AG08395 (cell line): Measurements from ENCODE around the gene KDM1B.
"Not testable (repeated sequence)": the region's sequence is repeated elsewhere in the genome, so short reads cannot be mapped to it uniquely, and the experiment has no call there.

Source experiments
- DNase-seq: peaks from one replicate; pipeline ENCODE4 v3.0.0; 2012; ENCODE audit warnings: mixed read lengths, low spot score

KDM1B gene

DNA sequence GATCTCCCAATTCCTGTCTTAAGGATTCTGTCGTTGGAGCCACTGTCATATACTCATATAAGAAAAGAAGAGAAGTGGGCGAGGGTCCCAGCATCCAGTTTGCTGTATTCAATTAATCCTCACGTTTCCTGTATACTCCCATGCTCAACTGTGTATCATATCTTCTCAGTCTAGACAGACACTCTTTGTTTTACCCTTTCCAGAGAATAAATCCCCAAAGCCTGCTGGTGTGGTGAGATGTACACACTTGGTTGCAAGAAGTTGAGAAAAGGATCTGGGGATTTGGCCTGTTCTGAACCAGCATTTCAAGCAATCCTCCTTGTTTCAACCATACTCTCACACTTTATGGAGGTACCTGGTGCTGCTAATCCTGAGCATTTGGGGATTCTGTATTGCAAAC is 3.4 kb upstream of the KDM1B start:
- no peak for DNase-seq

DNA sequence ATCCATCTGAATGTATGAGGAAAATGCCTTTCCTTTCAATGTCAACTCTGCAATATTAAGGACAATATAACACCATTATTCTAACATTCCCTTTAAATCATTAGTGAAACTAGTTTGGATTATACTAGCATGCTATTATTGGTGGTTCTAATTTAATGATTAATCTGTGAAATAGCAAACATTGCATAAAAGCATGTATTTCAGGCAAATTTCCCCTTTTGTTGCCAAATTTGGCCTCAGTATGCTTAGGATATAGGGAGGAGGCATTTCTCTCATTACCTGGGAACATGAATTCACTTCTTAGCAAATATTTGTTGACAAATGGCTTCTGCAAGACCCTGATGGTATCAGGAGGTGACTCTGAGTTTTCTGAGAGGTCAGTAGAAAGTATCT is 1.9 kb upstream of the KDM1B start:
- no peak for DNase-seq

DNA sequence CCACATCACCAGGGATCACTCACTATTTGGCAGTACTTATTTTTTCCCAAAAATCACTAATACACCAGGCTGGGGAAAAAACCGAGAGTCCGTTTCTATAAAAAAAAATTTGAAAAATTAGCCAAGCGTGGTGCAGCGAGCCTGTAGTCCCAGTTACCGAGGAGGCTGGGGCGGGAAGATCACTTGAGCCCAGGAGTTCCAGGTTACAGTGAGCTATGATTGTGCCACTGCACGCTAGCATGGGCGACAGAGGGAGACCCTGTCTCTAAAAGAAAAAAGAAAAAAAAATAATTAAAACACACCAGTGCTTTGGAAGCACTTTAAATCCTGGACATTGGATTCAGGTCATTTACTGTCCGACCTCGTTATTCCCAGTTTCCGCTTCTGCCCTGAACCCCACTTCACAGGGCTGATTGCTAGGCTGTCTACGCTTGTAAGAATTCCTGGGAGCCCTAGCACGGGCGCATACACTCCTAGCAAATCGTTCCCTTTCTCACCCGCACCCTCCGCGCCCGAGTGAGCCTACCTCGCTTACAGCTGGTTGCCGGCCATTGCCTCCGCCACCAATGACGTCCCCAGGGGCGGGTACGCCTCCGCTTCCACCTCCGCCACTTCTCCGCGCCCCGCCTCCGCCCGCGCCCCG is 594 bp upstream of the KDM1B start, which contains the start of gene TPMT:
TPMT (minus strand) TSS at position 571 of the 643 bp plus-strand sequence. CDS start 5,950 bp downstream, outside the sequence.
- no peak for DNase-seq

DNA sequence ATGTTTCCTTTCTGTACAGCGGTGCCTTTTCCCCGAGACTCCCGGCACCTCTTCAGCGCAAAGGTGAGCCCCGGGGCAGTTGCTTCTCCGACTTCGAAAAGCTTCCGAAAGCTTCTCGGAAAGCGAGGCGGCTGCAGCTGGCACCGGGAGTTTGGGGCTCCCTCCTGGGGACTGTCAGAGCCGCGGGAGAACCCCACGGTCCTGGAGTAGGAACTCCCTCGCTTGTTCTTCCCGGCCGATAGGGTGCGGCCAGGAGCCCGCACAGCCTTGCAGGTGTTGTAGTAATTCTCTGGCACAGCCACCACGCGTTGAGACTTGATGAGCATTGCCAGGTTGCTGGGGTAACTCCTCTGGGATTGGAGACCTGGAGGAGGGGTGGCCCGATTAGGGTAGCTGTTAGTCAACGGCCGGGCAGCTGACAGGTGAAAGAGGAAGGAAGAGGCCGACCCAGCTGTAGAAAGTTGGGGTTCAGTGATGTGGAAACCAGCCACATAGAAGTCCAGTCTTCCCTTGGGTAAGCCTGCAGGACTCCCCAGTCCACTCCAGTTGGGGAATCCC is 721 bp downstream of the KDM1B start:
- DNase-seq: peak; percentile 30

DNA sequence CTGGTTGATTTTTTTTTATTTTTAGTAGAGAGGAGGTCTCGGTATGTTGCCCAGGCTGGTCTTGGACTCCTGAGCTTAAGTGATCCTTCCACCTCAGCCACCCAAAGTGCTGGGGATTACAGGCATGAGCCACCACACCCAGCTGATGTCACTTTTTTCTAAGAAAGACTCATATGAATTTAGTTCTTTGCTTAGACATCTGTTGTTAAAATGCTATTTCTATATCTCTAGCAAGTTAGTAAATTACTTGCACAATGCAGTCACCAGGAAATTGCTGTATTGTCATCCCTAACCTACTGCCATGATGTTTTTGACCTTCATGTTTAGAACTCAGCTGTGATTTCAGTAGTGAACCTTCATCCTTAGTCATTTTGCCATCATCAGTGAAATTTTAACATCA is 5.7 kb downstream of the KDM1B start:
- no peak for DNase-seq

DNA sequence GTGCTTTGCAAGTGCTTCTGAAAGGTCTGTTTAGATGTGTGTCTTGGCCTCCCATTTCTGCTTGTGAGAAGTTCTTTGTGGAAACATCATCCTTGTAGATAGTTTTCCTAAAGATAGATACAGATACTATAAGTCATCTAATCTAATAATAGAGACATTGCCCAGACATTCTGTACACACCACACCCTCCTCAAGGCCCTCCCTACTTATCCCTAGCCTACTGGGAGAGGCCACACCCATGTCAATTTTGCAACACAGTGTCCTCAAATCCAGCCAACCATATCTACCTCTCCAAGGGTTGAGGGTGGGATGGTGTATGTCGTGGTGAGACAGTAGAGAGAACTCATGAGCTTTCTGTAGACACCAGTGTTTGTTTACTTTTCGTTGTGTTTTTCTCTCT is 6.2 kb downstream of the KDM1B start:
- no peak for DNase-seq

DNA sequence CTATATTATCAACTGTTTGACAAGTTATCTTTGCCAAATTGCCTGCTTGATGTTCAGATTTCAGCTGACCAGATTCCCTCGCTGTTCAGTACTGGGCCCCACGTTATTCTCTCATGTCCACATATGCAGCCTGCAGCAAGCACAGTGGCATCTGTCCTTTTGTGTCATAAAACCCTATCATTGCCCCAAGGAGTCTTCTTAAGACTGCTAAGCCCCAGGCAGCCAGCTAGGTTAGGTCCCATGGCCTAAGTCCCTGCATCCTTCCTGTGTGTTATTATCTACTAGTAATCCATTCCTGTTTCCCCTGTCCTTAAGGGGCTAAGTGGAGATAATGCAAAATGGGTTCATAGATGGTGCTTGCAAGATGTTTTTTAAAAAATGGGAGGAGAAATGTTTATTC is 7.2 kb downstream of the KDM1B start:
- no peak for DNase-seq

DNA sequence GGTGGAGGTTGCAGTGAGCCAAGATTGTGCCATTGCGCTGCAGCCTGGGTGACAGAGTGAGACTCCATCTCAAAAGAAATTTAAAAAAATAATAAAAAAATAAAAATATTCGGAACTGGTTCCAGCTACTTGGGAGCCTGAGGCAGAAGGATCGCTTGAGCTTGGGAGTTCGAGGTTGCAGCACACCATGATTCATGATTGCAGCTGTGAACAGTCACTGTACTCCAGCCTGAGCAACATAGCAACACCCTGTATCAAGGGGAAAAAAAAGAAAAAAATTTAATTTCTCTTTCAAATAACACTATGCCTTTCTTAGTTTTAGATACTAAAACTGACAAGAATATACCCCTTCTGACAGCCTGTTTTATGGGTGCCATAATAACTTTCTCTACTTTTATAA is 10.5 kb downstream of the KDM1B start:
- no peak for DNase-seq

DNA sequence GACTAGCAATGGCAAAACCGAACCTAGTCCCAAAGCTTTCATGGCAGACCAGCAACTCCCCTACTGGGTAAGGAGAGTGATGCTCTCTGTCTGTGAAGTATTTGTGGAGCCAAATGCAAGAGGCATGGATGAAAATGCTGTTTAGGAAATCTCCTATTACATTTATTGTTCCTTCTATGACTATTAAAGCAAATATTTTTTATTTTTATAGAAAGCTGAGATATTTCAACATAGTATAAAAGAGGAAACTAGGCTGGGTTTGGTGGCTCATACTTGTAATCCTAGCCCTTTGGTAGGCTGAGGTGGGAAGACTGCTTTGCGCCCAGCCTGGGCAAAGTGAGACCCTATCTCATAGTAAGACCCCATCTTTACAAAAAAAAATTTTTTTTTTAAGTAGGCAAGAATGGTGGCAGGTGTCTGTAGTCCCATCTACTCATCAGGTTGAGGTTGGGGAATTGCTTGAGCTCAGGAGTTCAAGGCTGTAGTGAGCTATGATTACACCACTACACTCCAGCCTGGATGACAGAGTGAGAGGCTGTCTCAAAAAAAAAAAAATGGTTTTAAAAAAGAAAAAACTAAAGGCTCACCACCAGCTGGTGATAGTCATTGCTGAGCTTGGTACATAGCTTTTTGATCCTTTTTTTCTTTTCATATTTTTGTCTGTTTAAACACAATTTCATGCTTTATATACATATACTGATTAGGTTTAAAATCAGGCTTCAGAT is 11.3 kb downstream of the KDM1B start:
- no peak for DNase-seq

DNA sequence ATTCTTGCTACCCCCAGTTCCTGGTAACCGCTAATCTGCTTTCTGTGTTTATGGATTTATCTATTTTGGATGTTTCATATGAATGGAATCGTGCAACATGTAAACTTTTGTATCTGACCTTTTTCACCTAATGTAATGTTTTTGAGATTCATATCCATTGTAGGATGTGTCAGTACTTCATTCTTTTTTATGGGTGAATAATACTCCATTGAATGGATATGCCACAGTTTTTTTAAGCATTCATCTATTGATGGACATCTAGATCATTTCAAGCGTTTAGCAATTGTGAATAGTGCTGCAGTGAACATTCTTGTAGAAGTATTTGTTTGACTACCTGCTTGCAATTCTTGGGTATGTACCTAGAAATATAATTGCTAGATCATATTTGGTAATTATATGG is 13.0 kb downstream of the KDM1B start:
- DNase-seq: no peak

DNA sequence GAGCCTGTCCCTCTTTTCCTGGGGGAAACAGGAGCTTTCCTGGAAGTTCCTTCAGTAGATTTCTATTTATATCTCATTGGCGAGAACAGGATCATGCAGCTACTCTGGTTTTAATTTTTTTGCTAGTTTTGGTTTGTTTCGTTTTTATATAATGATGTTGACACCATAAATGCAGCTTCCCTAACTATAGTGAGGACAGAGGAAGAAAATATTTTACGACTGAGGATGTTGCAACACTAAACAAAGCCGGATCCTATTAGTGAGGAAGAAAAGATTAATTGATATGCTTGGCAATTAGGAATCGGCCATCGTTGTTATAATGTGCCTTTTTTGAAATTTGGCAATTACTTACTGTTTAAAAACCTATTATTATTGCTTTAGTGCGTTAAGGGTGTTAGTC is 16.6 kb downstream of the KDM1B start:
- no peak for DNase-seq

DNA sequence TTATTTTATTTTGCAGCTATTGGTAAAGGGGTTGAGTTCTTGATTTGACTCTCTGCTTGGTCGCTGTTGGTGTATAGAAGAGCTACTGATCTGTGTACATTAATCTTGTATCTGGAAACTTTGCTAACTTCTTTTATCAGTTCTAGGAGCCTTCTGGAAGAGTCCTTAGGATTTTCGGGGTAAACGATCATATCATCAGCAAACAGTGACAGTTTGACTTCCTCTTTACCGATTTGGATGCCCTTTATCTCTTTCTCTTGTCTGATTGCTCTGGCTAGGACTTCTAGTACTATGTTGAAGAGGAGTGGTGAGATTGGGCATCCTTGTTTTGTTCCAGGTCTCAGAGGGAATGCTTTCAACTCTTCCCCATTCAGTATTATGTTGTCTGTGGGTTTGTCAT is 21.0 kb downstream of the KDM1B start:
- DNase-seq: not testable (repeated sequence)

DNA sequence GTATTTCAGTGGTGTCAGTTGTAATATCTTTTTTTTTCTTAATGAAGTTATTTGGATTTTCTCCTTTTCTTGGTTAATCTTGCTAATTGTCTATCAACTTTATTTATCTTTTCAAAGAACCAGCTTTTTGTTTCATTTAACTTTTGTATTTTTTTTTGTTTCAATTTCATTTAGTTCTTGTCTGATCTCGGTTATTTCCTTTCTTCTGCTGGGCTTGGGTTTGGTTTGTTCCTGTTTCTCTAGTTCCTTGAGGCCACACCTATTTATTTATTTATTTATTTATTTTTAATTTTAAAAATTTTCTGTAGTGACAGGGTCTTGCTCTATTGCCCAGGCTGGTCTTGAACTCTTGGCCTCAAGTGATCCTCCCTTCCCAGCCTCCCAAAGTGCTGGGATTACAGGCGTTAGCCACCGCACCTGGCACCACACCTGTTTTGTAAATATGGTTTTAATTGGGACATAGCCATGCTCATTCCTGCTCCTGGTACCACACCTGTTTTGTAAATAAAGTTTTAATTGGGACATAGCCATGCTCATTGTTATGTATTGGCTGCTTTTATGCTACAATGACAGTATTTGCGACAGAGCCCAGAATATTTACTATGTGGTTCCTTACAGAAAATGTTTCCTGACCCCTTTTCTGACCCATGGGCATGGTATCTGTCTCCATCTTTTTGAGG is 22.2 kb downstream of the KDM1B start:
- DNase-seq: no peak

DNA sequence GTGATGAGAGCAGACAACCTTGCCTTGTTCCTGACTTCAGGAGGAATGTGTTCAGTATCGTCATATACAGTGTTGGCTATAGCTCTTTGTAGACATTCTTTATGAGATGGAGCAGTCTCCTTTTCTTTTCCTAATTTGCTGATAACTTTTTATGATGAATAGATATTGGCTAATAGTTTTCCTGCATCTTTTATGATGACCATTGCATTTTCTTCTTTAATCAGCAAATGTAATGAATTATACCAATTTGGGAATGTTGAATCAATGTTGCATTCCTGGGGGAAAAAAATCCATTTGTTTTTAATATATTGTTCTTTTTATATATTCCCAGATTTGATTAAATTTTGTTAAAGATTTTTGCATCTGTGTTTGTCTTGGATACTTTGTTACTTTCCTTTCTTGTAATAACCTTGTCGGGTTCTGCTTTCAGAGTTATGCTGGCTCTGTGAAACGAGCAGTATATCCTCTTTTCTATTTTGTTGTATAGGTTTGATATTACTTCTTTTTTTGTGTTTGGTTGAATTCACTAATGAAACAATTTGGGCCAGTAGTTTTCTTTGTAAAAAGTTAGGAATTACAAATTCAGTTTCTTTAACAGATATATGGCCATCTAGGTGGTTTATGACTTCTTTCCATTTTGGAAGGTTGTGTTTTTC is 23.9 kb downstream of the KDM1B start:
- no peak for DNase-seq

DNA sequence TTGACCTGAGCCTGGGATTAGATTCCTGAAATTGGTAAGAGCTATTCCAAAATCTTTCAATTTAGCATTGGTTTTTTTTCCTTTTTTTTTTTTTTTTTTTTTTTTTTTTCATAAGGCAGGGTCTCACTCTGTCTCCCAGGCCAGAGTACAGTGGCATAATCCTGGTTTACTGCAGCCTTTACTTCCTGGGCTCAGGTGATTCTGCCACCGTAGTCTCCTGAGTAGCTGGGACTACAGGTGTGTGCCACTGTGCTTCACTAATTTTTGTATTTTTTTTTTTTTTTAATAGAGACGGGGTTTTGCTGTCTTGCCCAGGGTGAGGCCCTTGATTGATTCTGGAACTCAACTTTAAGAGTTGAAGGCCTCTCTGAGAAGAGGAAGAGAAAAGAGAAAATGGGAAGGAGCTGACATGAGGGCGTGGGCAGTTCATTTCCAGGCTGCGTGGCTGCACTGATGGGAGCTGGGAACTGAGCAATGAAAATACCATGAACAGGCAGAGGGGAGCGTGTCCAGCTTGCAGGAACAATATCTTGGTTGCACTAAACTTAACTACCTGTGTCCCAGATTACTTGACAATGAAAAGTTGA is 24.6 kb downstream of the KDM1B start:
- DNase-seq: no peak

DNA sequence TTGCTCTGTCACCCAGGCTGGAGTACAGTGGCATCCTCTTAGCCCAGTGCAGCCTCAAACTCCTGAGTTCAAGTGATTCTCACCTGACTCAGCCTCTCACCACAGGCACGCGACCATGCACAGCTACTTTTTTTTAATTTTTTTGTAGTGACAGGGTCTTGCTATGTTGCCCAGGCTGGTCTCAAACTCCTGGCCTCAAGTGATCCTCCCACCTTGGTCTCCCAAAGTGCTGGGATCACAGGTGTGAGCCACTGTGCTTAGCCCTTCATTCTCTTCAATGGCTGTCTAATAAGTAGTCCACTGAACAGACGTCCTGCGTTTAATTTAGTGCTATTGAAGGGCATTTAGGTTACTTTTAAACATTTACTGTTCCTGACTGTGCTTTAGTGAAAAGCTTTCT is 27.3 kb downstream of the KDM1B start:
- no peak for DNase-seq

DNA sequence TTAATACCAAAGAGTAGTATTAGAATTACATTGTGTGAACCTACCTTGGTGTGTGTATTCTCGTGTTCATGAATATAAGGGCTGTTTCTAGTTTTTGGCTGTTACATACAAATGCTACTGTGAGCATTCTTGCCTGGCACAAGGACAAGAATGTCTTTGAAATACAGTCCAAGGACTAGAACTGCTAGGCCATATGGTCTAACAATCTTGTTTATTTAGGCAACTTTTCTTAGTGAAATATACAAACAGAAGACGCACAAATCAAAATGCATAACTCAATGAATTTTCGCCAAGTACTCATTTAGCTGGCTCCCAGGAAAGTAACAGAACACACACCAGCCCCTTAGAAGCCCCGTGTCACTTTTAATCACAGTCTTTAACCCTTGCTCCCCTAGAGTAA is 28.5 kb downstream of the KDM1B start:
- DNase-seq: no peak

DNA sequence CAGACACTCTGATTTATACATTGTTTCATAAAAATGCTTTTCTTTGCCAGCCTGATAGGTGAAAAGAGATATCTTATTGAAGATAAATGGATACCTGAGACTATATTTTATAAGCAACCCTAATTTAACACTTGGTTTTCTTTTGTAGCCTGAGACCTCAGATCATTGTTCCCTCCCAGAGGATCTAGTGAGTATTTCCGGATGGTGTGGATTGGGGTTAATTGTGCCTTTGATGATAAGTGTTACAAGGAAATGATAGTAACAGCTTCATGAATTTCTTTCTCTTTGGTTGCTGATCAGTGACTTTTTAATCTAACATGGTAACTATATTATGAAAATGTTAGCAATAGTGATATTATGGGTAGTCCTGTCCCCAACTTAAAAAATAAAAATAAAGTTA is 30.4 kb downstream of the KDM1B start:
- no peak for DNase-seq

DNA sequence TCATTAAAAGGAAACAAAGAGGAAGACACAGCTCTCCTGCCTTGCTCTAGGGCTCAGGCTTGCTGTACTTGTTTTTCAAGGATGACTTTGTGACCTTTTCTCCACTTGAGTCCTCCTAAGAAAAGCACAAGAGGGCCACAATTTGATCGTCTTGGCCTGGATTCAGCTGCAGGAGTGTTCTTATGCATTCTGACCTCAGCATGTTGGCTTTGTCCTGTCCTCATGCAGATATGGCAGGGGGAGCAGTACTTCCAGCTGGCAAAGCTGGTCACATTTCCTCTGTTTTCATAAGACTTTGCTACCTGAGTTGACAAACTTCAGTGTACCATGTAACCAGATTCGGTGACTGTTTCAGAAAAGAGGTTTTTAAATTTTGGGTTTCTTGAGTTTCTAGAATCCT is 30.8 kb downstream of the KDM1B start:
- no peak for DNase-seq

DNA sequence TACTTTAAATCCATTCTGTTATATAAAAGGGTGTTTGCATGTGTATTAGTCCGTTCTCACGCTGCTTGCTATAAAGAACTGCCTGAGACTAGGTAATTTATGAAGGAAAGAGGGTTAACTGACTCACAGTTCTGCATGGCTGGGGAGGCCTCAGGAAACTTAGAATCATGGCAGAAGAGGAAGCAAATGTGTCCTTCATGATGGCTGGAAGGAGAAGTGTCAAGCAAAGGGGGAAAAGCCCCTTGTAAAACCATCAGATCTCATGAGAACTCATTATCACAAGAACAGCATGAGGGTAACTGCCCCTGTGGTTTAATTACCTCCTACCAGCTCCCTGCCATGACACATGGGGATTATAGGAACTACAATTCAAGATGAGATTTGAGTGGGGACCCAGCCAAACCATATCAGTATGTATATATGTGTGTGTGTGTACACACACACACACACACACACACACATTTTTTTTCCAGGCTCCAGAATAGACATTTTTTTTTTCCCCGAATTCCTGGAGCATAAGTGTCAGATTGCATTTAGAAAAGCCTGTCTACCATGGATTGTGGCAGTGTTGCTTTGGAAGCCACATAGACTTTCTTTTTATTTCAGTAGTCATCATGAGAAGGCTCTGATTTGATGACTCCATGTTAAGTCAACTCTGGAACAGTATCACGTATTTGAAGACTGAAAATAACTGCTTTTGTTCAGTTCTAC is 31.5 kb downstream of the KDM1B start:
- no peak for DNase-seq

DNA sequence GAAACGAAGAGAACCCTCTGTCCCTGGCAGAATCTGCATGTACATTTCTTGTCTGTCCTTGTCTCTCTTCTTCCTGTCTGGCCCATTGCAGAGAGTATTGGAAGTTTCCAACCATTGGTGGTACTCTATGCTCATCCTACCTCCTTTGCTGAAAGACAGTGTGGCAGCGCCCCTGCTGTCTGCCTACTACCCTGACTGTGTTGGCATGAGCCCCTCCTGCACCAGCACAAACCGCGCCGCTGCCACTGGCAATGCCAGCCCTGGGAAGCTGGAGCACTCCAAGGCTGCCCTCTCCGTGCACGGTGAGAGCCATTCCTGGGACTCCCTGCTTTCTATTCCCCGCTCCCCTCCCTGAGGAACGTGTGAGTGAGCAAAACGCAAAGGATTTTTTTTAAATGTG is 32.5 kb downstream of the KDM1B start:
- no peak for DNase-seq

DNA sequence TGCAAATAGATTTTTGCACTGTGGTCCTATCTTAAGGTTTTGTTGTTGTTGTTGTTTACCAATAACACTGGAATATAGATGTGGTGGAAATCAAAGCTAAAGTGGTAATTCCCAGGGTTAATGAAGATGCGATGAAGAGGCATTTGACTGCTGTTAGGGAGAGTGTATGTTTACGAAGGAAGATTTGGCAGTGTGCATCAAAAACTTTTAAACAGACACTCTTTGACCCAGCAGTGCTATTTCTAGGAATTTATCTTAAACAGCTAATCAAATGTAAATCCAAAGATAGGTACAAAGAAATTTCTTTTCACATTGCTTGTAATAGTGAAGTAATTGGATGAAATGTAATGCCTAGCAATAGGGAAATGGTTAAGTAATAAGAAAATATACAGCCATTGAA is 34.0 kb downstream of the KDM1B start:
- no peak for DNase-seq
